G401.6 (cell line): ENCODE results near the gene GALNTL6.

Experiments used
- FAIRE-seq: peaks from 2 replicates; lab custom pipeline; 2012; peaks lifted over from hg19 to GRCh38; lab: Jason Lieb, UNC

Gene GALNTL6

DNA sequence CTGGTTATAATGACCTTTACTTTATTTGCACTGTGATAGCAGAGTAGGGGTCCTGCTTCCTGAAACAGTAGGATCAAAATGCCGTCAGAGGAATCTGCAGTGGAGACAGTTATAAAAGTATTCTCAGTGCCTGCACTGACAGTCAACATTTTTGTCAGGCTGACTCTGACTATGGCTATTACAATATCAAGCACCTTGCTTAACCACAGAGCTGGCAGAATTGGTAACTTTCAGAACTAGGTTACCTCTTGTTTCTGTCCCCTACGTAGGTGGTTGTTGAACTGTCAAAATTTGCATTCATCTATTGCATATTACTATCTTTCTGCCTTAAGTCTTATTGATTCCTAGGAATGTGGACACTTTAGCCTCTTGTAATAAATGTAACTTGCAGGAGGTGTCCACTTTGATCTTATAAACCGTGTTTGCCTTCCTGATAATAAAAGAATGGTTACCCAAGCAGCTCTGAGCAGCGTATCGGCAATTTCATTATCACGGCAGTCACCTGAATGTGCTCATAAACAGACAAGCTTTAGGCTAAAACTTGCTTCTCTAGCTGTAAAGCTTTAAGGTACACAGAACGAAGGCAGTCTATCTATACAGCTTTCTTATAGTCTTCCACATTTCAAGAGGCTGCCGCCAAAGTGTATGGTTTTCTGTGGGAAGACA lies 1002.4 kb downstream of the GALNTL6 start:
- no peak for FAIRE-seq

DNA sequence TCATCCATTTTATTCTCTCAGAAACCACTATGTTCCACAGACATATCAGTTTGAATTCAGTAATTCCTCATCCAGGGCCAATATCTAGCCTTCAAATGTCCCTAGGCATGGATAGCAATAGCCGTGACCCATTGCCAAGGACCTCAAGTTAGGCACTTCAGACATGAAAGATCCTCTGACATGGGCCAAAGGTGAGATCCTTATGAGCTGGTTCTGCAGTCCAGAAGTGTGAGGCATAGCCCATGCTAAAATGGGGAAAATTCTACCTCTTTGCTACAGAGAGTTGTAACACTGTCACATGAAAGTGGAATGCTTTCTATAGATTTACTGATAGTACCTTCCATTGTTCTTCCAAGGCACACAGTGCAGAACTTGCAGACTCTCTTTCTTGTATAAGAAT lies 1005.7 kb downstream of the GALNTL6 start:
- FAIRE-seq = no peak

DNA sequence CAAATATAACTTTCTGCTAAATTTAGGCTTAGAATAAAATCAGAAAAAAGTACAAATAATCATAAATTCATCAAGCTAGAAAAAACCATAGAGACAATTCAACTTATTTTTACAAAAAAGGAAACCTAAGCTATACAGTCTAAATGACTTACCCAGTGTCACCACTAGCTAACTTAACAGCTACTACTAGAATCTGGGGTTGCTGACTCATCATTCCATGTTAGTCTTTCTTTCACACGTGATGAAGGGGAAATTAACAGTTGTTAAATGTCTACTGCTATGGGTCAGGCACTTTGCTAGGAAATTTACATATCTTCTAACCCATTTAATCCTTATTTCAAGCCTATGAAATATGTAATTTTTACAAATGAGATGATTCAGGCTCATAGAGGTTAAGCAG lies 1006.1 kb downstream of the GALNTL6 start:
- no peak for FAIRE-seq

DNA sequence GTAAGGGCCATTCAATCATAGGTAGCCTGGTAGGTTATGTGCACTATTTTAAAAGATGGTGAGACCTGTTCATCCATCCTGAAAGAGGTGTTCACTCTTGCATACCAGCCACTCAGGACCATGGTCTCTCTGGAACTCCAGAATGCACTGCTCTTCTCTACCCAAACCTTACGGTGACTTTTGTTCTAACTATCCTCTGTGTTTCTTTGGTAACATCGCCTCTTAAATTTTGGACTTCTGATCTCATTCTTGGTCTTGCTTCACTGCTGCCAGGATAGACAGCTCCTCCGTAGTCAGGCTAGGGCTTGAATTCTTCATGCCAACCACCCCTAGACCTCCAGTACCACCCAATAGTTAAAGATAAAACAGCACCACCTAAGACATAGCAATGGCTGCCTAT lies 1009.1 kb downstream of the GALNTL6 start:
- no peak for FAIRE-seq

DNA sequence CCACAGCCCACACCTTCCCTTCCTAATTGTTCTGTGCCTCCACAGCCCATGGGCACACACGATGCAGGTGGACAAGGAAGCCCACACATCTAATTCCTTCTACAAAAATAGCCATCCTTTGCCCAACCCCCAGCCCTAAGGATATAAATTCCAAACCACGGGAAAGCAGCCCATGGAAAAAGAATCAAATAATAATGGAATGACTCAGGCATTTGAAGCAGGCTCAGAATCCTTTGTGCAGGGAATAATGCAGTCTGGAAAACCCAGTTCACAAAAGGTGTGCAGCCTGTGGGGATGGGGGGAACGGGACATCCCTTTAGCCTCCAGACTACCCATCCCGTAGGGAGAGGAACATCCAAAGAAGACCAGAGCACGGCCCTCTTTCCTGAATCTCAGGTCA lies 1013.1 kb downstream of the GALNTL6 start:
- FAIRE-seq = no peak

DNA sequence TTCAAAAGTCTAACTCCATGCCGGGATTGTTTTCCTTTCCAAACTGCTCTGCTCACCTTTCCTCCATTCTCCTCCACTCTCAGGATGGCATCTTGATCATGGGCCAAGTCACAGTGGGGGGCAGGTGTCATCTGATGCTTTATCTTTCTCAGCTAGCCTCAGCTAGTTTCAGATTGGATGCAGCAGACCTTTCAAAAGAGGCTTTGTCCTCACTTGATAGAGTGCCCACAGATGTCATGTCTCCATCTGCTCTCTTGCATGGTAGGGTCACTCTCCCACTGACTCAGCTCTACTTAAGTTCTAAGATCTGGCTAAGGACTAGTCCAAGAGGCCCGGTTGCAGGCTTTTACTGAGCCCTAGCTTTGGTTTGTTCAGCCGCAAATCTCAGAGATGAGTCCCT lies 1013.7 kb downstream of the GALNTL6 start:
- no peak for FAIRE-seq

DNA sequence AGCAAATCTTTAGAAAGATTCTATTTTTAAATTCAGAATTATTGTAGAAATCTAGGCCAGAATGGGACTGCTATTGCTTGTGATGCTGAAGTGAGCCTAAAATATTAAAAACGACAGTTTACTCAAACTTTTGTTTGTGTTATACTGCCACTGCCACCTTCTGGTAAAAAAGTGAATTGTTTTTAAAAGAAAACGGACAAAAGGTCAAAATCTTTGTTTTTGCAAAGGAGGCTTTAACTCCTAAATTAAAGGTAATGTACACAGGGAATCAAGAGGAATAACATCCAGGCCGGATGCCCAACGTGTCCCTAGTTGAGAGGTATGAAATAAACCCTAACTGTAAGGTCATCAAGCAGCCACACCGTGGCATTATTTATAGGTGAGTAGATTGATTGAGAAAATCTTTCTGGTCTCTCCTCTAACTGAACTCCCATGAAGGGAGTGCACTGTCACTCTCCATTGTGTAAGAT lies 1017.1 kb downstream of the GALNTL6 start:
- peak; percentile 73 for FAIRE-seq

DNA sequence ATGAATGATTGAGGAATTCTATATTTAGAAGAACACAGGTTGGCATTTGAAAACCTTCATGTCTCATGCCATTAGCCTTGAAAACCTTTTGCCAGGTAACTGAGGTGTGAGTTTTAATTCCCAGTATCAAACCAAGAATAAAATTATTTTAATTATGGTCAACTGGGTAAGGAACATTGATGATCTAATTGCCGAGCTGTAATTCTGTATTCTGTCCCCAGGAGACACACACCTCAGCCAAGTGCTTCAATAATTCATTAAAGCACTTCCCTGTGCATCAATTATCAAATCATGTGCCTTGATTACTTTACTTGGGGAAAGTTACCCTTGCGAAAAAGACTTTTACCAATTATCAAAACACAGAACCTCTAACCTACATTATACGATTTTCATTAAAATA lies 1023.5 kb downstream of the GALNTL6 start:
- FAIRE-seq = no peak

DNA sequence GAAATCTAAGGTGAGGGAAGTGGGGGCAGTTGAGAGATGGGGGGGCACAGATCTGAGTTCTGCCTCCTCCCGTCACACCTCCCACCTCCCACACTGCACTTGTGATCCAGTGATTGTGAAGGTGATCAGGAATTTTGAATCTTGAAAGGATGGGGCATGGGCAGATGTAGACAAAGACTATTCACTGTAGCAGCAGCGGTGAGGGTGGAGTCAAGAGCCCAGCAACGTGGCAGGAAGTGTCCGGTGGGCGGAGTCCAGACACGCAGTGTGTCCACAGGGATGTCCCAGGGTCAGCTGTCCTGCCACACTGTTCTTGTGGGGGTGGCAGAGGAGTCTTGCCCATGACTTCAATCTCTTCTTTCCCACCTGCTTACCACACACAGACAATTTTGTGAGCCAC lies 1024.9 kb downstream of the GALNTL6 start:
- no peak for FAIRE-seq

DNA sequence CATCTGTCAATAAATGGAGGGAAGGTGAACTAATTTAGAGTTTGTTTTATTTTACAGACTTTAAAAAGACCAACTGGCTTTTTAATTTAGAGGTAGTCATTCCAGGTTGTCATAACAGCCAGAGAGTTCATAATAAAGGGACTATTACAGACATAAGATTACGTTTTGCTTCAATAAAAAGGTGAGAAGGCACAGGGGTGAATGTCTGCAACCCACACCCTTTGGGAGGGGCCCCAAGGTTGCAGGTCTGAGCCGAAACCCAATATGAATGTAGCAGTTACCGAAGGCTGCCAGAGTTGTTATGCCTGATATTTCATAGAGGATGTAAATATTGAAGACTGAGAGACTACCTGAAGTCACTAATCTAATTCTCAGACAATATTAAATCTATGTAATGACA lies 1025.7 kb downstream of the GALNTL6 start:
- FAIRE-seq = no peak

DNA sequence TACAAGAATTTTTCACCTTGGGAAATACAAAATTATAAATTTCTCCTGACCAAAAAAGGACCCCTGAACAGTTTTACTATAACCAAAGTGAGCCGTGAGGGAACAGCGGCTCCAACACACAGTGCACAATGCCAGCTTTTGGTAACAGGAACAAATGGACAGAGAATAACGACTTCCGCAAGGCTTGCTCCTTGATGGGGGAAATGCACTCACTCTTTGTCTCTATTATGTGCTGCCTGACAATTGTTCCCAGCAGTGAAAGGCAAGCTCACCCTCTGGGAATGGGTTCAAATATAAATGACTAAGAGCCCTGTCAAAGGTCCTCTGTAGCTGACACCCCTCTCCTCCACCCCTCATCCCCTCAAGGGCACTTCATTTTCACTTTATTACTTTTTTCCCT lies 1029.6 kb downstream of the GALNTL6 start:
- FAIRE-seq = no peak

DNA sequence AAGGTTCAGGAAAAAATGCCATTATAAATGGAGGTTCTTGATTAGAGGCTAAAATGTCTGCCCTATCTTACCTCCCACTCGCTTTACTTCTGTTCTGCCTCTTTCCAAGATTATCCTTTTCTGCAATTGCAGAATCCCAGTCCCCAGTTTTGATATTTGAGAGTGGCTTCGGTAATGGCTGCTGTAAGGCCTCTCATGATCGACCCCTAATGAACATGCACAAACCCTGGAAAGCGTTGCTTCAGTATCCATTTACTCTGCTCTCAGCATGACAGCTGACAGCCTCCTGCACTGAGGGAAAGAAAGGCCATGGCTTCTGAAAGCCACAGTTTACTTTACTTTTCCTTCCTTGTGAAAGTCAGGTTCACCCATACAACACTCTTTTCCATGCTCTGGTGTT lies 1030.0 kb downstream of the GALNTL6 start:
- FAIRE-seq = no peak

DNA sequence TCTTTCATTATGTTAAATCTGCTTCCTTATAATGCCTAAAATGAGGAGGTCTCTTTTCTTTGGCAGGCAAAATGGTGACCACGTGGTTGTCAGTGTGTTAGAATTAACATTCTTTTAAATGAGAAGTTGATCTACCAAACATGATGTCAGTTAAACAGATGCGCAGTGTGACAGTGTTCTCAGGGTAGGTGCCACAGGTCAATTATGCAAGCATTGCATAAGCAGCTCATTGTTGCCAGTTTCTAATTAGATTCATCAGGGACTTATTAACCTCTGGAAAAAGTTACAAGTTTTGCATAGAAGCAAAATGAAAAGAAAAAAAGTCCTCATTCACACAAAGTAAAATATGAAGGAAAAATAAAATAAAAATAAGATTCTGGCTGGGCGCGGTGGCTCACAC lies 1031.4 kb downstream of the GALNTL6 start:
- FAIRE-seq = no peak

DNA sequence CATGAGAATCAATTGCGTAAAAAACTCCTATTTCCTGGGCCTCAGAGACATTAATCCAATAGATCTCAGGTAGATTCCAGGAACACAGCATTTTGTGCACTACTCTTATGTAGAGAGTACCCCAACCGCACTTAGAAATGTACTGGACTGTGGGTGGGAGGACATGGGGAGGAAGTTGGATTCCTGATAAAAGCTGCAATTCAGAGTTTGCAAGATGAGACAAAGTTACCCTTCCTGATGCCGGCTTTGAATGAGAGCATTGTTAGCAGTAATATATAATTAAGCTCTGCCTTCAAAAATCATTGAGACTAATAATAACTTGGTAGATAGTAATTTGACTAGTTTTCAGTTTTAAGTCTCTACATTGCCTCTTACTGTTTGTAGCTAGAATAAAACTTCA lies 1032.1 kb downstream of the GALNTL6 start:
- no peak for FAIRE-seq

DNA sequence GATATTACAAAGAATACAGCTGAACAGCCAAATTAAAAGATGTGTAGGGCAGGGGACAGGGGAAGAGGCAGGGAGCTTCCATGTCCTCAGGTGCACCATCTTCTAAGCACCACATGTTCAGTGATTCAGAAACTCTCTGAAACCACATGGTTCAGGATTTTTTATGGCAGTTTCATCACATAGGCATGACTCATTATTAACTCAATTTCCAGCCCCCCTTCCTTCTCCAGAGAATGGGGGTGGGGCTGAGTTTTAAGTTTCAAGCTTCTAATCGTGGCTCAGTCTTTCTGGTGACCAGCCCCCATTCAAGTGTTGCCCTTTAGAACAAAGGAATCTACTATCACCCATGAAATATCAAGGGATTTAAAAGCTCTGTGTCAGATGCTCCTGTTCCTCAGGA lies 1037.6 kb downstream of the GALNTL6 start:
- FAIRE-seq = no peak

DNA sequence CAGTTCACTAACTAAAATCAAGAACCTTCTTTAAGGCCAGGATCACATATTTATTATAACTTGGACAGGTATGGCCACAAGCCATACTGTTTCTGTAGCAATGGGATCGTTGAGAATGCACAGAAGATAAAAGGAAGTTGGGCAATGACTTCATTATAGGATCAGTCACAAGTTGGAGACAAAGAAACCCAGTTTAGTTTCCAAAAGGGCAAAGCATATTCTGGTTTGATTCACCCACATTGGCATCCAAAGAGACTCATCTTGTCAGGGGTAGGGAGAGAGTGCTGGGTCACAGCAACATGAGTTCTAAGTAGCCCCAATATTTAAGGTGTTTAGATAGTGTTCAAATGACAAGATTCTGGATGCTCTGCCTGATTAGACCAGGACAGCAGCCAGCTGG lies 1038.3 kb downstream of the GALNTL6 start:
- FAIRE-seq = no peak

DNA sequence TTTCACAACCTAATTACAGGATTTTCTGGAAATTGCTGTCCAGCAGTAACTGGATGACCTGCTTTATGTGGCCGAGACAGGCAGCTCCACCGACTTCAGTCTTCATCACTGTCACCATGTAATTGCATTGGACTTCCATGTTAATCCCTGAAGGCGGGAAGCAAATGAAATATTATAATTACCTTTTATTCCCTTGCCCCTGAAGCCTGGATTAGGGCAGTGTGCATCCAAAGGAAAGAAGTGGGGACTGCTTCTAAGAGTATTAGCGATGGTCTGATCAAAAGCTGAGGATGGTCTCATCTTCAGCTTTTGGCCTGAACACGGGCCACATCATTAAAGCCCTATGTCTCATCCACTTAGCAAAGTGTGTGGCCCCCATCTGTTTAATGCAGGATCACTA lies 1043.8 kb downstream of the GALNTL6 start:
- no peak for FAIRE-seq

DNA sequence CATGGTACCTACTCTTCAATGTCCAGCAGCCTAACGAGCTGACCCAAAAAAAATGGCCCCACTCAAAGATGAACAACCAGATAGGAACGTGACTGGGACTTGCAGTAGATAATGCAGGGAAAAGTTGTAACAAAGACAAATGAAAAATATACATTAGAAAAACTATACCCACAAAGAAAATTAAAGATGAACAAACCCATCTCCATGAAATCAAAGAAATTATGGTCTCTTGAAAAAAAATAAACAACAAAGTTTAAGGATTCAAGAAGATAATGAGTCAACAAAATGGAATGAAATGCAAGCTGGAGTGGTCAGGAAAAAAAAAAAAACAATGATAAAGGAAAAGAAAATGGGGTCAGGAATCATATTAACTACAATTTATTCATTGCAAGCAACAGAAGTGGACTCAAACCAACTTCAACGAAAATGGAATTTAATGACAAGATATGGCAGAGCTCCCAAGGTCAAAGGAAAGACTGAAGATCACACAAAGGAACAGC lies 1045.6 kb downstream of the GALNTL6 start:
- no peak for FAIRE-seq

DNA sequence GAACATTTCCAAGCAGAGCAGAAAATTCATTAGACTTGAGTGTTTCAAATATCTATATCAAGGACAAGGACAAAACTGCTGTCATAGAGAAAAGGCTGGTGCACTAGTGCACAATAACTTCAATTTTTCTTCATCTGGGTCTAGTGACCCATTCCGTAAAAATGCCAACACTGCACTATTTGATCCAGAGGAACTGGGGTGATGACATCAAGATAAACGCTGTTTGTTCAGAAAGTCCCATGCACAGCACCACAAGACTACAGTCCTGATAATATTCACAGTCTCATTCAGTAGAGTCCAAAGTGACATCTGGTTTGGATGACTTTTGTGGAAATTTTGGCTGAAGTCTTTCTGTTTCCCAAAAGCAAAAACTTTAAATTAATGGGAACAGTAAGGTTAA lies 1051.9 kb downstream of the GALNTL6 start:
- FAIRE-seq = no peak

DNA sequence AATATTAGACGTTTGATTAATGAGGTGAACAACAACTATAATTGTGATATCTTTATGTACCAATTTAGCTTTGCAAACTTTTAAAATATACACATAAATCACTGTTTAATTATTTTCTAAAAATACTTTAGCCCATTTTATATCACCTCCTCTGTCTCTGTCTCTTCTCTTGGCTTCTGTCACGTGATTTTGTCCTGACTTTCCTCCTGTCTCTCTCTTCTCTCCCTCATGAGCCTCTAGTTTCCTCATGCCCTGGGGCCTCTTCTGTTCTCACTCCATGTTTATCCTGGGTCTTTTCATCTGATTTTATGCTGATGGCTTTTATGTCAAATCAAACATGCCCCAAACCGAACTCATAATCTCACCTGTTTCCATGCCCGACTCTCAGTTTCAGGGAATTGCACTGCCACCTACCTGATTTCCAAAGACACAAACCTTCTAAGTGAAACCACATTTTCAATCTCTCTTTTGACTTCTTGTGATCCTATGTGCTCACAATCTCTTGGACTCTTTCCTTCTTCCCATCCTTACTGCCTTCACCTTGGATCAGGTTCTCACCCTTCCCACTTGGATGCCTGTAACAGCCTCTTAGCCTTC lies 1052.4 kb downstream of the GALNTL6 start:
- FAIRE-seq = no peak

DNA sequence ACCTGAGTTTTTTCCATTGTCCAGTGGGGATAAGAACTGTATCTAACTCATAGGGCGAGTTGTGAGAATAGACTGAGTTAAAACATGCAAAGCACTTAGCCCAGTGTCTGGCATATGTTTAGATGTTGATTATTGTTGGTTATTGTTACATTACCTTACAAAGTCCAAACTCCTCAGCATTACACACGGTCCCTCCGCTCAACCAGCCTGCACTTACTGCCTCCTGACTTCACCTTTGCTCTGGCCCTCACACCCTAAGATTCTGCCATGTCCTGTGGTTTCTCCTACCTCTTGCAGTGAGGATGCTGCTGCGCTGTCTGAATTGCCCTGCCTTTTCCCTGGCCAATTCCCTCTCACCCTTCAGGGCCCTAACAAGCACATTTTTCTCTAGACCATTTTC lies 1053.2 kb downstream of the GALNTL6 start:
- FAIRE-seq = no peak

DNA sequence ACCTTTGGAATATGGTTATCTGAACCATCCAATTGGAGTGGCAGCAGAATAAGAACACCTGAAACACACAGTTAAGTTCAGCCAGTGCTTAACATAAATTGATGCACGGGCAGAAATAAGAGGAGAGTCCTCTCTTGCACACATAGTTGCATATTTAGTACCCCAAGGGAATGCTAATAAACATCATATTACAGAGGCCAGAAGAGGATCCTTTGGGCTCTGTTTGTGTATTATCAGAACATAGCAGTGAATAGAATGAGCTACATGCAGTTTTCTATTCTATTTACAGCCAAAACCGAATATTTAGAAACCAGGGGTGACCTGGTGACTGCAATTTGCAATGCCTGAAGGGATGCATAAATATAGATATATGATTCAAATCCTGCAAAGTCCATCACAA lies 1054.6 kb downstream of the GALNTL6 start:
- FAIRE-seq = no peak

DNA sequence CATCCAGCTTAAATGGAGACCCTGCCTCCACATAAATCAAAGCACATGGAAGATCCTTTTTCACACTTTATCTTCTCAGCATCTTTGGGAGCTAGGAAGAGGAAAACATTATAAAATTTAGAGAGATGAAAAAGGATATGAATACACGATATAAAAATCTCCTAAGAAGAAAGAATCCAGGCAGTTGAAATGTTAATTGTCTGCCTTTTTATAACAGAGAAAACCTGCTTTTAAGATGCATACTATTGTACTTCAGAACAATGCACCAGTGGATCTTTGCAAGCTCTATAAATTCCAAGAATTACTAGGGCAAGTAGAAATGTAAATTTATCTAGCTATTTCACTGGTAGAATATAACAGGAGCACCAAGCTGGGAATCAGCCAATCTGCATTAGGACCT lies 1055.1 kb downstream of the GALNTL6 start:
- FAIRE-seq = no peak

DNA sequence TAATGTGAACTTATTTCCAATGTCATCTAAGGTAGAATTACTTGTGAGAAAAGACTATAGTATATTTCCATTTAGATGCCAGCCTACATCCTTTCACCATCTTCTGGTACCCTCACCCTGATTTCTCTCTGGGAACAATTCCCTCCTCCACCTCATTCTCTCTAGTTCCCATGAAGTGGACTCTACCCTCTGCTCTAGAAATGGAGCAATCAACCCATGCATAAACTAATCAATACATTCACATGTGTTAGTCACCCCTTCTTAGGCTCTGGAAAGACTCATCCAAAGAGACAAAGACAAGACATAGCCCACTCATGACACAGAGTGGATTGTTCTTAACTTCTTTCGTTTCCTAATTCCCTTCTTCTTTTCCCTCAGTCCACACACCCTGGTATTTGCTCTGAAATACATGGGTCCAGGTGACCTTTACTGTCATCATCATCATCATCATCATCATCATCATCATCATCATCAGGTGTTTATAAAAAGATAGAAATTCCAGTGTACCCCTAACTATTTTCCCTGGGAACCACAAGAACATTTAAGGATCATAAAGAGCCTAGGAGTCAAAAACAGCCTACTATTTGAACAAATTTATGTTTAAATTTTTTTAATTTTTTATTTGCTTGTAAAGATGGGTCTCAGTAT lies 1056.5 kb downstream of the GALNTL6 start:
- no peak for FAIRE-seq
